A204.1 (cell line): ENCODE data around the gene G3BP2.
"Not testable (repeated sequence)": the region's sequence is repeated elsewhere in the genome, so short reads cannot be mapped to it uniquely, and the experiment has no call there.

Experiments used
- FAIRE-seq: peaks from 2 replicates; lab custom pipeline; 2012; peaks lifted over from hg19 to GRCh38; lab: Jason Lieb, UNC

The G3BP2 gene

GRCh38 chr4:75673027-75673958 is at the start of gene G3BP2:
Gene G3BP2 (minus strand): TSS chr4:75673411. CDS start chr4:75662025, 11,386 bp downstream.
- peak; percentile 96 for FAIRE-seq

- no peak for FAIRE-seq
Observed at GRCh38 chr4:75722417-75722816, 49.2 kb upstream of the G3BP2 start.

GRCh38 chr4:75718529-75718928 is 45.3 kb upstream of the G3BP2 start:
- no peak for FAIRE-seq

- no peak for FAIRE-seq
Observed at GRCh38 chr4:75717408-75717807, 44.2 kb upstream of the G3BP2 start.

GRCh38 chr4:75716054-75716453 is 42.8 kb upstream of the G3BP2 start:
- not testable (repeated sequence) for FAIRE-seq

GRCh38 chr4:75715105-75715799 is 42.0 kb upstream of the G3BP2 start:
- FAIRE-seq: no peak

GRCh38 chr4:75714704-75715103 is 41.5 kb upstream of the G3BP2 start:
- FAIRE-seq: no peak

- no peak for FAIRE-seq
Observed at GRCh38 chr4:75714011-75714410, 40.8 kb upstream of the G3BP2 start.

GRCh38 chr4:75710246-75710645 is 37.0 kb upstream of the G3BP2 start:
- no peak for FAIRE-seq

- FAIRE-seq: no peak
Observed at GRCh38 chr4:75708218-75708691, 35.0 kb upstream of the G3BP2 start.

GRCh38 chr4:75705198-75705977 is 32.2 kb upstream of the G3BP2 start:
- FAIRE-seq: no peak

GRCh38 chr4:75702919-75703411 is 29.8 kb upstream of the G3BP2 start:
- no peak for FAIRE-seq

GRCh38 chr4:75699299-75699698 is 26.1 kb upstream of the G3BP2 start:
- FAIRE-seq: no peak

GRCh38 chr4:75698963-75699228 is 25.7 kb upstream of the G3BP2 start:
- FAIRE-seq: no peak

GRCh38 chr4:75698162-75698962 is 25.2 kb upstream of the G3BP2 start:
- FAIRE-seq: no peak

GRCh38 chr4:75696581-75696980 is 23.4 kb upstream of the G3BP2 start:
- FAIRE-seq: no peak

- no peak for FAIRE-seq
Observed at GRCh38 chr4:75696071-75696470, 22.9 kb upstream of the G3BP2 start.

GRCh38 chr4:75692066-75692465 is 18.9 kb upstream of the G3BP2 start:
- FAIRE-seq: not testable (repeated sequence)

- not testable (repeated sequence) for FAIRE-seq
Observed at GRCh38 chr4:75687125-75687524, 13.9 kb upstream of the G3BP2 start.

- FAIRE-seq: no peak
Observed at GRCh38 chr4:75686346-75686745, 13.1 kb upstream of the G3BP2 start.

- FAIRE-seq: no peak
Observed at GRCh38 chr4:75685546-75686189, 12.5 kb upstream of the G3BP2 start.
